COR-L47 (cell line): ENCODE measurements around the gene ARF4.
"Not testable (repeated sequence)": the region's sequence is repeated elsewhere in the genome, so short reads cannot be mapped to it uniquely, and the experiment has no call there.

Source experiments
- DNase-seq: peaks from one replicate; lab custom pipeline; 2025; lab: John Stamatoyannopoulos, UW

ARF4 gene

DNA sequence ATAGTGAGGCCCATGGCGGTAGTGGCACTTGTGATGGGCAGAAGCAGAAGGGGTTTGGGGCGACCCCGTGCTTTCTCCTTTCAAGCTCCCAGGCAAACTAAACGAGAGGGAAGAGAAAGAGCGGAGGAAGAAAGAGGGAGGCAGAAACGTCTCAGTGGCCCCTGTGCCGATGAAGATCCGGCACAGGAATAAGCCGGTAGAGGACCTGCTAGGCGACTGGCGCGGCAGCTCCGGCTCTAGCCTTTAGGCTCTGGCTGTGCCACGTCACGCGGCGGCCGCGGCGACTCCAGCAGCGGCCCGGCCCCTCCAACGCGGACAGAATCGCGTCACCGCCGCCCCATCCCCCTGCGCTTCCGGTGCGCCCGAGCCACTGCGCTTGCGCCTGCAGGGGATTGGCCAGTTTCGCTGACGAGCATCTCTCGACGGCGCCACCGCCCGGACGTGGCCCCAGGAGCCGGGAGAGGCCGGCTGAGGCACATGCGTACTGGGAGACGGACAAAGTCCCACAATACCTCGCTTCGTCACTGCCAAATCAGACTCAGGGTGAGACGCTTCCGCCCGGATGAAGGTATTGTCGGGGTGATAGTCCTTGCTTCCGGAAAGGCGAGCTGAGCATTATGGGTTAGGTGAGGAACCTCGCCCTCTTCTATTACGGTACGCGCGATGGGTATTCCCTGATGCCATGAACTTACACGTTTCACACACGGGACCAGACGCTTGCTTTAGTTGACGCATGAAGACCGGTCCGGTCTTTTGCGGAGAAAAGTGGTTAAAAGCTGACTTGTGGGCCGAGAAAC is at the start of gene ARF4:
ARF4 (minus strand) TSS at position 218 of the 797 bp plus-strand sequence; CDS start at position 14, 204 bp downstream.
- DNase-seq = peak; percentile 90

GRCh38 chr3:57646723-57647122 is 49.6 kb upstream of the ARF4 start:
- DNase-seq = no peak

GRCh38 chr3:57644740-57645139 is 47.6 kb upstream of the ARF4 start:
- no peak for DNase-seq

DNA sequence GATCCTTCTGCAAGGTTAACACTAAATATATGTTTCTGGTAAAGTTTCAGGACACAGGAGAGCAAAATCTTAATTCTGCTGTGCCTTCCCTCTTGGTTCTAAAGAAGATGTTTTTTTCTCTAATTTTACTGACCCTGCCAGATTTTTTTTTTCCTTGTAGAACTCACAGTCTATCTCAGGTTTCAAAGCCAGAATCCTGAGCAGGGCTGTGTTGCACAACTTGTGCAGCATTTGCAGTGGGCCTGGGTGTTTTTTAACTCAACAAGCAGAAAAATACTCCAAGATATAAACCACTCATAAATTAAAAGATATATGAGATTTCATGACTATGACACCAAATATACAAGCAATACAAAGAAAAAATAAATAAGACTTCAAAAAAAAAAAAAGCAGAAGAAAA is 40.2 kb upstream of the ARF4 start:
- DNase-seq = no peak

DNA sequence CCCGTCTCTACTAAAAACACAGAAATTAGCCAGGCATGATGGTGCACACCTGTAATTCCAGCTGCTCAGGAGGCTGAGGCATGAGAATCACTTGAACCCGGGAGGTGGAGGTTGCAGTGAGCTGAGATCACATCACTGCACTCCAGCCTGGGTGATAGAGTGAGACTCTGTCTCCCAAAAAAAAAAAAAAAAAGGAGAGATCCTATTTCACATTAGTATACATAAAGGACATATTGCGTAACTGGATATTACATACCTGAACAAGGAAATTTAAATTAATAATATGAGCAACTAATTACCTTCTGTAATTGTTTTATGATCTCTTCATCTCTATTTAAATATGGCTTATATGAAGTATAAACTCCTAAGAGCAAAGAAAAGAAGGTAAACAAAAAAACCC is 37.1 kb upstream of the ARF4 start:
- DNase-seq = not testable (repeated sequence)

- no peak for DNase-seq
Observed at GRCh38 chr3:57627976-57628375, 30.8 kb upstream of the ARF4 start.

GRCh38 chr3:57624801-57625200 is 27.7 kb upstream of the ARF4 start:
- DNase-seq = no peak

DNA sequence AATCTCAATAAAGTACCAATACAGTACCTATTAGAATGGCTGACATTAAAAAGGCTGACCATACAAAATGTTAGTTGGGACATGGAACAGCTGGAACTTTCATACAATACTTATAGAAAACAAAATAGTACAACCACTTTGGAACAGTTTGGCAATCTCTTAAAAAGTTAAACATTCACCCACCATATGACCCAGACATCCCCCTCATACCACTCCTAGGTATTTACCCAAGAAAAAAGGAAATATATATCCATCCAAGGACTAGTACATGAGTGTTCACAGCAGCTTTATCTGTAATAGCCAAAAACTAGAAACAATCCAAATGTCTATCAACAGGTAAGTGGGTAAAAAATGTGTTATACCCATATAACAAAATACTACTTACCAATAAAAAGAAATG is 25.2 kb upstream of the ARF4 start:
- DNase-seq = no peak

GRCh38 chr3:57617739-57618138 is 20.6 kb upstream of the ARF4 start:
- DNase-seq = no peak

DNA sequence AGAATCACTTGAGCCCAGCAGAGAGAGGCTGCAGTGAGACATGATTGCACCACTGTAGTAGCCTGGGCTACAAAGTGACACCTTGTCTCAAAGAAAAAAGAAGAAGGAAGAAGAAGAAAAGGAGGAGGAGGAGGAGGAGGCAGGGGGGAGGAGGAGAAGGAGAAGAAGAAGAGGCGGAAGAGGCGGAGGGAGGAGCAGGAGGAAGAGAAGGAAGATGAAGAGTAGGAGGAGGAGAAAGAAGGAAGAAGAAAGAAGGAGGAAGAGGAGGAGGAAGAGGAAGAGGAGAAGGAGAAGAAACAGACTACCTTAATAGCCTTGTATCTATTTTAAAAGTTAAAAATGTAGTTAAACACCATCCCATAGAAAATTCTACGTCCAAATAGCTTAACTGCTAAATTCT is 19.1 kb upstream of the ARF4 start:
- DNase-seq = no peak

GRCh38 chr3:57611870-57612269 is 14.7 kb upstream of the ARF4 start:
- not testable (repeated sequence) for DNase-seq

DNA sequence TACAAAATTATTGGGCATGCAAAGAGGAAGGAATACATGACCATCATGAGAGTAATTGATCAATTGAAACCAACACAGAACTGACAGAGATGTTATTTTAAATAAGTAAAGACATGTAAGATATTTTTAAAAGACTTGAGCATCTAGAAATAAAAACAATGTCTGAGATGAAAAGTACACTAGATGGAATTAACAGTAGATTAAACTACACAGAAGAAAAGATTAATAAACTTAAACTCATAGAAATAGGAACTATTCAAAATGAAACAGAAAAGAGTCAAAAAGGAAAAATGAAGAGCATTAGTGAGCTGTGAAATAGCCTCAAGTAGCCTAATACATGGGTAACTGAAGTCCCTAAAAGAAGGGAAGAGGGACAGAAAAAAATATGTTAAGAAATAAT is 8.5 kb upstream of the ARF4 start:
- DNase-seq = no peak

GRCh38 chr3:57604971-57605370 is 7.8 kb upstream of the ARF4 start:
- no peak for DNase-seq

DNA sequence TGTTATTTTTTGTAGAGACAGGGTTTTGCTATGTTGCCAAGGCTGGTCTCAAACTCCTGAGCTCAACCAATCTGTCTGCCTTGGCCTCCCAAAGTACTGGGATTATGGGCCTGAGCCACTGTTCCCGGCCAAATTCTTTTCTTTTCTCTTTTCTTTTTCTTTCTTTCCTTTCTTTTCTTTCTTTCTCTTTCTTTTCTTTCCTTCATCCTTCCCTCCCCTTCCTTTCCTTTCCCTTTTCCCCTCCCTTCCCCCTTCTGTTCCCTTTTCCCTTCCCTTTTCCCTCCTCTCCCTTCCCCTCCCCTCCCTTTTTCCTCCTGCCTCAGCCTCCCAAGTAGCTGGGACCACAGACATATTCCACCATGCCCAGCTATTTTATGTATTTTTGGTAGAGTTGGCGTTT is 3.1 kb upstream of the ARF4 start:
- no peak for DNase-seq

- DNase-seq = no peak
Observed at GRCh38 chr3:57598765-57599360, 1.7 kb upstream of the ARF4 start.

GRCh38 chr3:57596495-57597126 is 533 bp downstream of the ARF4 start:
- no peak for DNase-seq

DNA sequence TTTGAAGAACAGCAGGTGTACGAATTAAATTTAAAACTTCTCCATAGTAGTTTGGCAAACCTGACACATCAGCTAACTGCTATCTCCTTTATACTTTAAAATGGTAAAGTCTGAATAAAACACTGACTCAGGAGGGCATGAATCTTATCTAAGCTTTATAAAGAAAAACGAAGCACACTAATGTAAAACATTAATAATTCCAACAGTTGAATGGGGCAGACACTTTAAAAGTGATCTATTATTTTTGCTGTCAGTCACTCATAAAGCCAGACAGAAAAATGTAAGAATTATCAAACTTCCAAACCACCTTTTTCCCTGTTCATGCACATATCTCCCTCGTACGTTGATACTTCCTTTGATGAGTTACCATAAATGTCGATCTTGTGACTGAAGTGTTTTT is 2.6 kb downstream of the ARF4 start:
- no peak for DNase-seq

- DNase-seq = no peak
Observed at GRCh38 chr3:57594144-57594543, 3.0 kb downstream of the ARF4 start.

- no peak for DNase-seq
Observed at GRCh38 chr3:57592306-57592705, 4.8 kb downstream of the ARF4 start.

DNA sequence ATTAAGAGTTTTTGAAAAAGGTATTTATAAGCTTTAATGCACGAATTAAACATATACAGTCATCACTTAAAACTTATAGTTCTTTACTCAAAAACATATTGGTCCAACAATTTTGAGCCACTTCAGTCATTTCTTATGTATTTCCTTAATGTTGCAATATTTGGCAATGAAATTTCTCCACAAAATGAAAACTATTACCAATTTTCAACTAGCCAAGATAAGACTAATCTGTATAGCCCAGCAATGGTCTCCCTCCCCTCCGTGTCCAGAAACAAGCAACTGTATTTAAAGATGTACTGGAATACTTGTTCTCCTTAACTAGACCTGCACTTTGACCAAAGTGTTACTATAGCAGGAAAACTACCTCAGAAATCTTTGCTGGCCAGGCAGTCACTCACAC is 9.2 kb downstream of the ARF4 start:
- no peak for DNase-seq

- no peak for DNase-seq
Observed at GRCh38 chr3:57586778-57587177, 10.4 kb downstream of the ARF4 start.

DNA sequence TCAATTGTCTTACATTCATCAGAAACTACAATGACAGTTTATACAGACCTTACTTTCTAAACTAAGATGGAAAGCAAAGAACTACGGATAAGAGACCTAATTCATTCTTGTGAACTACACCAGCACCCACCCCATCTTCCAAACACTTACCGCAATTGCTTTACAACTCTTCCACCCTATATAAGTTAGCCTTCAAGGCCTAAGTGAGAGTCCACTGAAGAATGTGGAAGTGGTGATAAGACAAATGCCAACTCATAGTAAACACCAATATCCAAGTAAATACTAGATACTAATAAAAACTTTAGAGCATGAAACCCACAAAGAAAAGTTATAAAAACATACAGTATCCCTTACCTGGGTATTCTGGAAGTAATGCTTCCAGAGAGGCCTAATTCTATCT is 13.6 kb downstream of the ARF4 start:
- DNase-seq = no peak

- DNase-seq = peak; percentile 37
Observed at GRCh38 chr3:57582474-57583168, 14.5 kb downstream of the ARF4 start.
